ENCODE measurements around the gene MPPED1.

MPPED1 gene

DNA sequence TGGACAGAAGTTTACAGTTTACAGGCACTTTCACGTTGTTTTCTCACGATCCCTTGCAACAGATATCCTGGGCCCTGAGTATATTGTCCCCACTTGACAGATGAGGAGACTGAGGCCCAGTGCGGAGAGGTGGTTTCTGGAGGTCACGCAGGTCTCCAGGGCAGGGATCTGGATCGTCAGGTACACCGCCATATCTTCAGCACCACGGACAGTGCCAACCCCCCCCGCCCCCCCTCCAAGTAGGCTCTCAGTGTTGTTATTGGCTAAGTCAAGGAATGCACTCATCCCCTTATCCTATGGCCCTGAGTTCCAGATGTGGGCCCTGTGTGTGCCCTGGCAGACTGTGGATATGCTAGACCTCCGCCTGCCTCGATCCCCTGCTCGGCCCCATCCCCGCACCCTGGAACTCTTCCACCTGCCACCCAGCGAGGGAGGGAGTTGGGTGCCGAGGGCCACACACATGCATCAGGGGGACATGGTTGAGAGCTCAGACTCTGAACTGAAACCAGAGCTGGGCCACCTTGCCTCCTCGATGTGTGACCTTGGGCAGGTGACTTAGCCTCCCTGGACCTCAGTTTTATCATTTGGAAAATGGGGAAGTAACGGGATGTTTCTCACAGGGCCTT is 37.5 kb downstream of the MPPED1 start:
- TF ChIP-seq, protein P1, sequence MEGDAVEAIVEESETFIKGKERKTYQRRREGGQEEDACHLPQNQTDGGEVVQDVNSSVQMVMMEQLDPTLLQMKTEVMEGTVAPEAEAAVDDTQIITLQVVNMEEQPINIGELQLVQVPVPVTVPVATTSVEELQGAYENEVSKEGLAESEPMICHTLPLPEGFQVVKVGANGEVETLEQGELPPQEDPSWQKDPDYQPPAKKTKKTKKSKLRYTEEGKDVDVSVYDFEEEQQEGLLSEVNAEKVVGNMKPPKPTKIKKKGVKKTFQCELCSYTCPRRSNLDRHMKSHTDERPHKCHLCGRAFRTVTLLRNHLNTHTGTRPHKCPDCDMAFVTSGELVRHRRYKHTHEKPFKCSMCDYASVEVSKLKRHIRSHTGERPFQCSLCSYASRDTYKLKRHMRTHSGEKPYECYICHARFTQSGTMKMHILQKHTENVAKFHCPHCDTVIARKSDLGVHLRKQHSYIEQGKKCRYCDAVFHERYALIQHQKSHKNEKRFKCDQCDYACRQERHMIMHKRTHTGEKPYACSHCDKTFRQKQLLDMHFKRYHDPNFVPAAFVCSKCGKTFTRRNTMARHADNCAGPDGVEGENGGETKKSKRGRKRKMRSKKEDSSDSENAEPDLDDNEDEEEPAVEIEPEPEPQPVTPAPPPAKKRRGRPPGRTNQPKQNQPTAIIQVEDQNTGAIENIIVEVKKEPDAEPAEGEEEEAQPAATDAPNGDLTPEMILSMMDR (IDR thresholded peaks at IDR 0.05; ENCODE audit: control insufficient read depth, insufficient read depth, low read depth, low read length, missing control alignments), result no peak
- DNase-seq (ENCODE audit: low read depth), result no peak
- no peak overlapping the region for H3K4me3 ChIP-seq (ENCODE audit: control insufficient read depth, low read depth, low read length)

DNA sequence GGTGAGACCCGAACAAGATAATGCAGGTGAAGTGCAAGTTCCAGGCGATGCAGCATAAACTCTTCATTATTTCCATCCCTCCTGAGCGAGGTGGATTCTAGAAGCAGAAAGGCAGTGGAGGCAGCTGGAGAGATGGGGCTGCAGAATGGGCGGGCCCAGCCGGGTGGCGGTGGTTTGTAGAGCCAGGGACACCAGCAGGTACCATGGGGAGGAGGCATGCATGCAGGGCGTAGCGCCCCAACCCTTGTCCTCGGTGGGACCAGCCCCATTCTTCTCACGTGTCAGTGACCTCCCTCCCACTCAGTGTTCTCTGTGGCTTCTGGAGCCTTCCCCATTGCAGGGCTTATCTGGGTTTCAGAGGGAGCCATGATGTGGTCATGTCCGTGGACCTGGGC is 38.0 kb downstream of the MPPED1 start:
- TF ChIP-seq, protein P1 (IDR thresholded peaks at IDR 0.05; ENCODE audit: control insufficient read depth, insufficient read depth, low read depth, low read length, missing control alignments), result no peak
- no peak overlapping the region for H3K4me3 ChIP-seq (ENCODE audit: control insufficient read depth, low read depth, low read length)
- no peak for DNase-seq (ENCODE audit: low read depth)

DNA sequence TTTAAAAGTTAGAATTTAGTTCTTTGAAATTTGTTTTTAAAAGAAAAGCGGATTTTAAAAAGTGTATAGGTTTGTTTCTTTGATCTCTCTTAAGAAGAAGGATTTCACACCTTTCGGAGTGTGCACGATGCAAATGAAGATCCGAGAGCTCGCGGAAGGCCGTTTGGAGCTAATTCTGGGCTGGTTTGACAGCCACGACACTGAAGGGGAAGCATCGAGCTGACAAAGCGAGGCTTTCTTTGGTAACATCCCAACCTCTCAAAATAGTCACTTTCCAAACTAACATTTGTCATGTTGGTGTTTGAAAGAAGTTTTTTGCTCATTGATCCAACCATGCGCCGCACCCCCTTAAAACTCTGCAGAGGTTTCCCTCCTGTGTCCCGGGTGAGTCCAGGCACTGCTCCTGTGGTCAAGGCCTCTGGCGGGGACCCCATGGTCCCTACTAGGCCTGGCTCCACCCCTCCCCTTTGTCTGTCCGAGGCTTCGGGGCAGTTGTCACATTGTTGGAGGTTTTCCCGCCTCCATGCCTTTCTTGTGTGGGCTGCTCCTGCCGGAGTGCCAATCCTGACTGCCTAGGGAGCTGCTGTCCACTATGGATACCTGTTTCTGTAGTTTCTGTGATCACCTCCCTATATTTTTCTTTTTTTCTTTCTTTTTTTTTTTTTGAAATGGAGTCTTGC is 39.7 kb downstream of the MPPED1 start:
- TF ChIP-seq, protein P1 (IDR thresholded peaks at IDR 0.05; ENCODE audit: control insufficient read depth, insufficient read depth, low read depth, low read length, missing control alignments), result no peak
- DNase-seq (ENCODE audit: low read depth), result no peak
- no peak overlapping the region for H3K4me3 ChIP-seq (ENCODE audit: control insufficient read depth, low read depth, low read length)

DNA sequence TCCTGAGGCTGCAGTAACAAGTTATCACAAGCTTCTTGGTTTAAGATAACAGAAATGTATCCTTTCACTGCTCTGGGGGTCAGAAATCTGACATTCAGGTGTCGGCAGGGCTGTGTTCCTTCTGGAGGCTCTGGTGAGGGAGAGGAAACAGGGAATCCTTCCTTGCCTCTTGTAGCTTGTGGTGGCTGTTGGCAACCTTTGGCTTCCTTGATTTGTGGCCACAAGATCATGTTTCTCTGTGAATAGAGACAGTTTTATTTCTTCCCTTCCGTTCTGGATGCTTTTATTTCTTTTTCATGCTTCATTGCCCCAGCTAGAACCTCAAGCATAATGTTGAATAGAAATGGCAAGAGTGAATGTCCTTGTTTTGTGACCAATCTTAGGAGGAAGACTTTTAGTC is 44.0 kb downstream of the MPPED1 start:
- TF ChIP-seq, protein P1 (IDR thresholded peaks at IDR 0.05; ENCODE audit: control insufficient read depth, insufficient read depth, low read depth, low read length, missing control alignments), result no peak
- no peak overlapping the region for H3K4me3 ChIP-seq (ENCODE audit: control insufficient read depth, low read depth, low read length)
- DNase-seq (ENCODE audit: low read depth), result no peak

DNA sequence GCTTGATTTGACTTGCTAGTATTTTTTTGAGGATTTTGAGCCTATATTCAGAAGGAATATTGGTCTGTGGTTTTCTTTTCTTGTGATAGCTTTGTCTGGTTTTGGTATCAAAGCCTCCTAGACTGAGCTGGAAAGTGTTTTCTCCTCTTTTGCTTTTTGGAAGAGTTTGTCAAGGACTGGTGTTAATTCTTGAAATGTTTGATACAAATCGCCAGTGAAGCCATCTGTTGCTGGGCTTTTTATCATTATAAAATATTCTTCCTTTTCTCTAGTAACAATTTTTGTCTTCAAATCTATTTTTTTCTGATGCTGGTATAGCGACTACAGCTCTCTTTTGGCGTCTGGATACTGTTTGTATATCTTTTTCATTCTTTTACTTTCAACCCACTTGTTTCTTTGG is 45.2 kb downstream of the MPPED1 start:
- TF ChIP-seq, protein P1 (IDR thresholded peaks at IDR 0.05; ENCODE audit: control insufficient read depth, insufficient read depth, low read depth, low read length, missing control alignments), result no peak
- no peak for DNase-seq (ENCODE audit: low read depth)
- H3K4me3 ChIP-seq (ENCODE audit: control insufficient read depth, low read depth, low read length), result no peak overlapping the region

DNA sequence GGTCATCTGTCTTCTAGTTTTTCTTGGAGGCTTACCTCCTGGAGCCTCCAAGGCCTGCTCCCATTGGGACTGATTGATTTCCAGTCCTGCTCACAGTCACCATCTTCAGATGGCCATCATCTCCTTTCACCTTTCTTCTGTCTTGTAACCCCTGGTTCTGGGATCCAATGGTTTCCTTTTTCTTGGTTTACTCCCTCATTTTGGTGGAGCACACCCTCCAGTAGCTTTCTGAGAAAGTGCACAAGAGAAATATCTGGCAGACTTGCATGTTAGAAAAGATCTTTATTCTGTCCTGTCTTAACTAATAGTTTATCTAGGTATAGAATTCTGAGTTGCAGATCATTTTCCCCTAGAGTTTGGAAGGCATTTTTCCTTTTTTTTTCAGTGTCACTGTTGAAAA is 50.9 kb downstream of the MPPED1 start:
- TF ChIP-seq, protein P1 (IDR thresholded peaks at IDR 0.05; ENCODE audit: control insufficient read depth, insufficient read depth, low read depth, low read length, missing control alignments), result no peak
- no peak for DNase-seq (ENCODE audit: low read depth)
- no peak overlapping the region for H3K4me3 ChIP-seq (ENCODE audit: control insufficient read depth, low read depth, low read length)
